Naive thymus-derived CD8-positive, alpha-beta T cell (primary cell): Measurements from ENCODE around the gene TRAFD1. TPM values are rescaled to one million over a fixed set of nuclear protein-coding genes. Genes with fewer than 3 reads are reported as not detected.

ENCODE experiments used
- ATAC-seq, 2 donors: fragments of 150-1000 bp; cut with Tn5 transposase in 1 of 2; sonication (Bioruptor Pico), chemical (Tn5 transposase) in 1 of 2; 1 replicate in 1 of 2; 2 replicates in 1 of 2; pipeline ENCODE4 v1.10.0; 2021; ENCODE audit warnings: mild to moderate bottlenecking in 2 of 2, moderate library complexity in 2 of 2
- POLR2A ChIA-PET: fragments of 350-600 bp; sonication (Branson Sonifier 250); formaldehyde crosslinking; loops from one replicate; lab custom pipeline; 2021; ENCODE audit warnings: antibody characterized with exemption; lab: Charles Lee
- DNase-seq, 10 donors: peaks; one replicate each; pipeline versions ENCODE4 v3.0.0 to v3.0.0-alpha.2; 2020 to 2022
- H3K27ac Mint-ChIP-seq, 10 donors: one replicate each; pipeline ENCODE4 v1.8.0; 2020 to 2022; ENCODE audit warnings: mild to moderate bottlenecking in 10 of 10, mixed read lengths in 10 of 10, moderate library complexity in 4 of 10, inconsistent platforms in 1 of 10
- H3K27me3 Mint-ChIP-seq, 5 donors: one replicate each; pipeline ENCODE4 v1.8.0; 2021 to 2022; ENCODE audit warnings: mixed read lengths in 5 of 5
- H3K36me3 Mint-ChIP-seq, 3 donors: one replicate each; pipeline ENCODE4 v1.8.0; 2020 to 2022; ENCODE audit warnings: mixed read lengths in 3 of 3, mild to moderate bottlenecking in 2 of 3, inconsistent platforms in 1 of 3
- H3K4me1 Mint-ChIP-seq, 4 donors: one replicate each; pipeline ENCODE4 v1.8.0; 2021 to 2022; ENCODE audit warnings: mixed read lengths in 4 of 4
- H3K4me3 Mint-ChIP-seq, 10 donors: one replicate each; pipeline ENCODE4 v1.8.0; 2020 to 2022; ENCODE audit warnings: mild to moderate bottlenecking in 10 of 10, mixed read lengths in 10 of 10, moderate library complexity in 6 of 10, inconsistent platforms in 1 of 10
- H3K9me3 Mint-ChIP-seq, 9 donors: one replicate each; pipeline ENCODE4 v1.8.0; 2020 to 2022; ENCODE audit warnings: mixed read lengths in 9 of 9, mild to moderate bottlenecking in 3 of 9, inconsistent platforms in 1 of 9, moderate library complexity in 1 of 9
- microRNA-seq: library from miRNA; unstranded; fragments of <30 nt; microRNA quantifications from one replicate; pipeline ENCODE4 v1.2.0, GENCODE V29; 2022; ENCODE audit warnings: borderline microRNAs expressed
- polyA plus RNA-seq, 3 donors: library from polyadenylated mRNA; unstranded; fragments of 300-500 nt; fragmentation: Illumina TruSeq; gene quantifications; one replicate each; pipeline ENCODE4 v1.2.3, GENCODE V29; 2021
- total RNA-seq, 8 experiments: library from RNA in 2 of 8; stranded (reverse) in 2 of 8; gene quantifications; one replicate each; pipeline ENCODE4 v1.2.3 and lab custom pipeline; 2021 to 2026

Gene TRAFD1
- total and polyA plus RNA-seq, 5 experiments from 2014 or later = 32.5 to 57.6 (median 38.4) TPM

DNA sequence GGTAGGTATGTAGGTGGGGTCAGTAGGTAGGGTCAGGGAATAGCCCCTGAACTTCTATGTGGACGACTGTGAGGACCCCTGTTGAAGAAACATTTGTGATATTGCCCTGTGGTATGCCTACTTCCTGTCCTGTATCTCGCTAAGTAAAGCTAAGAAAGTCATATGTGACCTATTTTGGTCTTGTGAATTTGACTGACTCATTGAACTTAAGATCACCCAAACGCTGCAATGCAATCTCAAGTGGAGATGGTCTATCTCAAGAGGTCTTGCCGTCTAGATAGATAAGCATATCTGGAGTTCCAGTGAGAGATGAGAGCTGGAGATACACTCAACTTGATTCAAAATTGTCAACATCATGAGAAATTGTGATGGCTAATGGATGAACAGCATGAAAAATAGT lies 73.8 kb downstream of the TRAFD1 start:
- Mint-ChIP-seq H3K4me1 (peaks cover 0 to 5% (median 1%) of the 10 kb centered on the region in 4 donors), H3K9me3 (no peaks in the 10 kb centered on the region), H3K4me3 (no peak overlapping the region), H3K27ac (no peak overlapping the region), H3K27me3 (no peaks in the 10 kb centered on the region), H3K36me3 (peaks cover 0 to 73% (median 12%) of the 10 kb centered on the region in 3 donors)
- no peak for ATAC-seq
- POLR2A ChIA-PET = no interaction called here
- no peak for DNase-seq

Small RNA genes lying within 50 kb of the gene (microRNA-seq; reads per million reads assigned to microRNA genes)
- not detected for gene MIR6861

Other genes with a start within 250 kb of the TRAFD1 start
- 10 to 100 TPM; 28.7 to 30.9 TPM for gene TMEM116, start 112.4 kb upstream of the TRAFD1 start, total RNA-seq
- 10 to 100 TPM; 12.0 to 15.6 (median 14.0) TPM for gene TMEM116, start 112.4 kb upstream of the TRAFD1 start, polyA plus RNA-seq
- 100 to 1,000 TPM; 161 to 162 TPM for gene ERP29, start 112.1 kb upstream of the TRAFD1 start, total RNA-seq
- gene ERP29, start 112.1 kb upstream of the TRAFD1 start, polyA plus RNA-seq = 100 to 1,000 TPM; 181 to 199 (median 190) TPM
- 10 to 100 TPM; 37.3 to 44.0 TPM for gene NAA25, start 16.8 kb upstream of the TRAFD1 start, total RNA-seq
- 10 to 100 TPM in 1 of 3 donors, 1 to 10 TPM in 2; 8.7 to 17.3 (median 8.9) TPM for gene NAA25, start 16.8 kb upstream of the TRAFD1 start, polyA plus RNA-seq